SK-N-SH (cell line): ENCODE data around the gene PXDN. TPM values are rescaled to one million over a fixed set of nuclear protein-coding genes. Genes with fewer than 3 reads are reported as not detected.

Source experiments
- CTCF ChIA-PET: fragments of 300-600, 350-600 bp; formaldehyde crosslinking; extraction: SDS; loops from one replicate; lab custom pipeline; 2021; lab: Yijun Ruan, JAX
- POLR2A ChIA-PET: fragments of 350-600 bp; sonication (Branson Sonifier 250); formaldehyde crosslinking; extraction: SDS; loops from one replicate; lab custom pipeline; 2020; ENCODE audit warnings: antibody characterized with exemption, inconsistent platforms; lab: Yijun Ruan, JAX
- DNase-seq: peaks from one replicate; pipeline ENCODE4 v3.0.0; 2012
- H2AFZ ChIP-seq: fragments of 200-600 bp; sonication (generic); 2 replicates; pipeline ENCODE4 v1.8.1; 2016; ENCODE audit warnings: antibody characterized with exemption, mild to moderate bottlenecking, low read depth
- H3F3A ChIP-seq: fragments of 200-600 bp; sonication (generic); replicated peaks from 2 replicates; pipeline ENCODE3; 2016; ENCODE audit warnings: antibody characterized with exemption, mild to moderate bottlenecking; ENCODE audit not compliant: insufficient read depth
- H3K27ac ChIP-seq, 2 experiments: fragments of 200-500 bp in 1 of 2; fragments of 200-600 bp in 1 of 2; sonication (Bioruptor generic) in 1 of 2; sonication (generic), shearing (Covaris generic) in 1 of 2; 2 replicates each; pipeline versions ENCODE4 v1.5.1 to v1.6.1; 2014 to 2016; ENCODE audit warnings: low read depth in 2 of 2, inconsistent platforms in 1 of 2, low read length in 1 of 2, mild to moderate bottlenecking in 1 of 2, mixed read lengths in 1 of 2
- H3K27me3 ChIP-seq: fragments of 200-600 bp; sonication (generic), shearing (Covaris generic); 2 replicates; pipeline ENCODE4 v1.6.1; 2016; ENCODE audit warnings: mixed run types; ENCODE audit not compliant: insufficient read depth
- H3K36me3 ChIP-seq, 2 experiments: fragments of 200-500 bp in 1 of 2; fragments of 200-600 bp in 1 of 2; sonication (Bioruptor generic) in 1 of 2; sonication (generic) in 1 of 2; replicated peaks in 1 of 2; 2 replicates each; pipeline versions ENCODE3 to v1.5.1; 2014 to 2016; ENCODE audit warnings: low read length in 1 of 2, mild to moderate bottlenecking in 1 of 2; ENCODE audit not compliant: insufficient read depth in 2 of 2, control insufficient read depth in 1 of 2
- H3K4me1 ChIP-seq, 2 experiments: fragments of 200-500 bp in 1 of 2; fragments of 200-600 bp in 1 of 2; sonication (Bioruptor generic) in 1 of 2; sonication (generic), shearing (Covaris generic) in 1 of 2; 2 replicates each; pipeline versions ENCODE4 v1.5.1 to v1.6.1; 2014 to 2016; ENCODE audit warnings: low read depth in 1 of 2, low read length in 1 of 2, mixed run types in 1 of 2; ENCODE audit not compliant: insufficient read depth in 2 of 2, control insufficient read depth in 1 of 2
- H3K4me2 ChIP-seq: fragments of 200-600 bp; sonication (generic), shearing (Covaris generic); 2 replicates; pipeline ENCODE4 v1.6.1; 2017; ENCODE audit warnings: mixed run types
- H3K4me3 ChIP-seq, 2 experiments: fragments of 200-500 bp in 1 of 2; fragments of 200-600 bp in 1 of 2; sonication (Bioruptor generic) in 1 of 2; sonication (generic), shearing (Covaris generic) in 1 of 2; 2 replicates each; pipeline versions ENCODE4 v1.5.1 to v1.8.1; 2014 to 2016; ENCODE audit warnings: low read depth in 2 of 2, inconsistent platforms in 1 of 2, low read length in 1 of 2, mild to moderate bottlenecking in 1 of 2, mixed read lengths in 1 of 2, moderate library complexity in 1 of 2
- H3K79me2 ChIP-seq: fragments of 200-600 bp; sonication (generic); 2 replicates; pipeline ENCODE4 v1.8.1; 2017; ENCODE audit warnings: mild to moderate bottlenecking; ENCODE audit not compliant: insufficient read depth
- H3K9ac ChIP-seq: fragments of 200-600 bp; sonication (generic); 2 replicates; pipeline ENCODE4 v1.6.1; 2017; ENCODE audit warnings: mixed run types
- H3K9me2 ChIP-seq: fragments of 200-600 bp; sonication (generic); 2 replicates; pipeline ENCODE4 v1.6.1; 2017; ENCODE audit warnings: mixed run types
- H3K9me3 ChIP-seq: fragments of 200-600 bp; sonication (generic); 2 replicates; pipeline ENCODE4 v1.6.1; 2017; ENCODE audit warnings: mixed run types, mild to moderate bottlenecking, moderate library complexity
- H4K20me1 ChIP-seq: fragments of 200-600 bp; sonication (generic); 2 replicates; pipeline ENCODE4 v1.6.1; 2017; ENCODE audit warnings: mild to moderate bottlenecking, mixed run types; ENCODE audit not compliant: insufficient read depth
- CHD2 ChIP-seq: fragments of 150-350 bp; IDR thresholded peaks from 2 replicates; pipeline ENCODE4 v1.6.1; 2018; ENCODE audit warnings: low read length; ENCODE audit not compliant: partially characterized antibody
- GABPA ChIP-seq: IDR thresholded peaks from 2 replicates; pipeline ENCODE4 v1.4.0; 2012; ENCODE audit warnings: low read depth, mild to moderate bottlenecking
- GATA2 ChIP-seq: sonication (generic); formaldehyde crosslinking; IDR thresholded peaks from 2 replicates; pipeline ENCODE4 v1.5.0; 2020; ENCODE audit warnings: mild to moderate bottlenecking, missing genetic modification reagents
- NRF1 ChIP-seq: IDR thresholded peaks from 2 replicates; pipeline ENCODE4 v1.6.1; 2012; ENCODE audit warnings: low read depth, mild to moderate bottlenecking, low read length
- RCOR1 ChIP-seq: fragments of 150-350 bp; IDR thresholded peaks from 2 replicates; pipeline ENCODE4 v1.6.1; 2017; ENCODE audit warnings: antibody characterized with exemption, low read length
- SIN3A ChIP-seq: IDR thresholded peaks from 2 replicates; pipeline ENCODE4 v1.6.1; 2012; ENCODE audit warnings: low read depth, mild to moderate bottlenecking, low read length, moderate library complexity, borderline replicate concordance
- SMC3 ChIP-seq: IDR thresholded peaks from 2 replicates; pipeline ENCODE4 v1.6.1; 2012; ENCODE audit warnings: low read depth, low read length, improper control_type of control experiment
- TCF12 ChIP-seq: IDR thresholded peaks from 2 replicates; pipeline ENCODE4 v1.4.0; 2012
- YY1 ChIP-seq: IDR thresholded peaks from 2 replicates; pipeline ENCODE4 v1.4.0; 2012; ENCODE audit warnings: low read depth, mild to moderate bottlenecking
- WGBS: methylation state at CpG from one replicate; pipeline ENCODE4 v1.1.6; 2017; ENCODE audit warnings: low lambda C conversion rate; 5-methylcytosine and 5-hydroxymethylcytosine counted together
- polyA plus RNA-seq, 3 experiments: library from polyadenylated mRNA; depleted of rRNA; stranded (reverse); fragments of >200 nt; gene quantifications; 2 replicates each; pipeline ENCODE4 v1.2.3, GENCODE V29; 2012
- TF ChIP-seq, protein P1 (sequence below): fragments of 150-350 bp; IDR thresholded peaks from 2 replicates; pipeline ENCODE4 v1.6.1; 2016; ENCODE audit warnings: mild to moderate bottlenecking, low read depth, low read length
- TF ChIP-seq, protein P2 (sequence below): IDR thresholded peaks from 2 replicates; pipeline ENCODE4 v1.4.0; 2012; ENCODE audit warnings: low read depth
- TF ChIP-seq, protein P3 (sequence below): fragments of 150-350 bp; IDR thresholded peaks from 2 replicates; pipeline ENCODE4 v1.6.1; 2017; ENCODE audit warnings: antibody characterized with exemption, low read length, low read depth, borderline replicate concordance

The PXDN gene
- polyA plus RNA-seq, 1 of the 3 experiments (the other 2 are of a cell fraction) = 146 TPM

DNA sequence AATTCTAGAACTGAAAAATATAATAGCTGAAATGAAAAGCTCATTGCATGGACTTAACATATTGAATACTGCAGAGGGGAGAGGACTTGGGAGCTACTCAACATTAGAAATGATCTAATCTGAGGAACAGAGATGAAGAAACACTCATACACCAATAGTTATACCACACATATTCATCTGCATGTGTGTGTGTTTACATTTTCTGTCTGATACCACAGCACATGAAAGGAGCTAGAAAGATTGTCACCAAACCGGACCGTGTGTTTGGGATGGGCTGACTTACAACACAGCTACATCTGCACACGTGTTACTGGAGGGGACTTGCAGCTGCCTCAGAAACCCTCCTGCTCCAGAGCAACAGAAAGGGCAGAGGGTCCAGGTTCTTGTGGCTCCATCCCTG lies 47.8 kb downstream of the PXDN start:
- H3K4me3 ChIP-seq = no peak overlapping the region
- H3K27me3 ChIP-seq = no peaks in the 10 kb centered on the region
- peaks cover 64% of the 10 kb centered on the region for H4K20me1 ChIP-seq
- DNase-seq = no peak
- H2AFZ ChIP-seq = no peak overlapping the region
- no peak overlapping the region for H3K9ac ChIP-seq
- CTCF ChIA-PET = interaction anchor here (0.7 to 2.8 kb wide), 7 partner anchors 8 to 146 kb away, joined by 3 to 13 read pairs (median 4); no protein-coding TSS in a partner anchor
- TF ChIP-seq RCOR1 = no peak
- TF ChIP-seq GATA2 (CRISPR knock-in tag) = no peak
- no peak for TF ChIP-seq SIN3A
- no peak for TF ChIP-seq TCF12
- TF ChIP-seq, protein P1, sequence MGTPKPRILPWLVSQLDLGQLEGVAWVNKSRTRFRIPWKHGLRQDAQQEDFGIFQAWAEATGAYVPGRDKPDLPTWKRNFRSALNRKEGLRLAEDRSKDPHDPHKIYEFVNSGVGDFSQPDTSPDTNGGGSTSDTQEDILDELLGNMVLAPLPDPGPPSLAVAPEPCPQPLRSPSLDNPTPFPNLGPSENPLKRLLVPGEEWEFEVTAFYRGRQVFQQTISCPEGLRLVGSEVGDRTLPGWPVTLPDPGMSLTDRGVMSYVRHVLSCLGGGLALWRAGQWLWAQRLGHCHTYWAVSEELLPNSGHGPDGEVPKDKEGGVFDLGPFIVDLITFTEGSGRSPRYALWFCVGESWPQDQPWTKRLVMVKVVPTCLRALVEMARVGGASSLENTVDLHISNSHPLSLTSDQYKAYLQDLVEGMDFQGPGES = no peak
- TF ChIP-seq, protein P2, sequence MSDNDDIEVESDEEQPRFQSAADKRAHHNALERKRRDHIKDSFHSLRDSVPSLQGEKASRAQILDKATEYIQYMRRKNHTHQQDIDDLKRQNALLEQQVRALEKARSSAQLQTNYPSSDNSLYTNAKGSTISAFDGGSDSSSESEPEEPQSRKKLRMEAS = no peak
- TF ChIP-seq, all 33 proteins: peak for 0
- Histone ChIP-seq H3K79me2 (peaks cover 83% of the 10 kb centered on the region), H3F3A (peaks cover 8% of the 10 kb centered on the region), H3K36me3 (peaks cover 12 to 20% of the 10 kb centered on the region in 2 experiments), H3K27ac (no peak overlapping the region; a peak in 1 of 4 replicates), H3K4me2 (no peak overlapping the region), H3K4me1 (peaks cover 0 to 47% of the 10 kb centered on the region in 2 experiments; a peak in 3 of 4 replicates), H3K9me2 (no peaks in the 10 kb centered on the region), H3K9me3 (no peaks in the 10 kb centered on the region)
- POLR2A ChIA-PET = no interaction called here
- WGBS = 93% methylated on average over 3 of the region's 3 CpGs

DNA sequence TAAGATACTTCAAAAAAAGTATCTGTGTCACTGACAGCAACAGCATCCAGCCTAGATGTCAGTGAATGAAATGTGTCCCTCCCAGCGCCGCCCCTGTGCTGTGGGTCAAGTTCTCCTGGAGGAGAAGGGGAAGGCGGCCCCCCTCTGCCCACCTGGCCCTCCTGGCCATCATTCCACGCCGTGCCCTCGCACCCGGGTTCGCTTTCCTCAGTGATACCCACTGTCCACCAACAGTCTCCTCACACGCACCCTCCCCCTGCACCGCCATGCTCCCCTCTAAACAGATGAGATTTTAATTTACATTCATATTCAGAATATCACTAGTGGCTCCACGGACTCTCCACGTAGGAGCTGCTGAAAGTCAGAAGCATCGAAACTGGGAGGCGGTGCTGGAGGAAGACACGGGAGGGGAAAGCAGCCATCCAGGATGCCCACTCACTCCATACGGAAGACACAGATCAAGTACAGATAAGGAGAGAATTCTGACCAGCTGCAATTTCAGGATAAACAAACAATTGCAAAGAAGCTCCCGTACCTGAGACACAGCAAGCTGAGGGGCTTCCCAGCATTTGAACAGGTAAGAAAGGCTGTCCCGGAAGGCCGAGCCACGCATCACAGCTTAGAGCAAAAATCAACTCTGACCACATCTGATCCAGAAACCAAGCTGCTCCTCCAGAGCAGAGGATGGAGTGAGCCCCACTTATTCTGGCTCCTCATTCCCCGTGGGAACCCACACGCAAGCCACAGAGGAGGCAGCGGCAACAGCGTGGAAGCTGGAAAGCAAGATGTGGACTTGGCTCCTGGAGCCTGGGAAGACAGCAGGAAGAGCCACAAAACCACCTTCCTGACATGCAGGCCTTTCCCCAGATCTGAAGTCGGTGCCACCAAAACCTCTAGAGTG lies 49.7 kb downstream of the PXDN start:
- H3K4me2 ChIP-seq = no peak overlapping the region
- no peaks in the 10 kb centered on the region for H3K9me3 ChIP-seq
- no peak overlapping the region for H3K4me3 ChIP-seq
- ChIA-PET POLR2A (no interaction called here), CTCF (interaction anchor here (0.9 to 1.5 kb wide), 4 partner anchors 10 to 56 kb away, joined by 3 to 4 read pairs (median 3); no protein-coding TSS in a partner anchor)
- TF ChIP-seq YY1 (no peak), SMC3 (no peak), GATA2 (CRISPR knock-in tag) (peak; percentile 63), NRF1 (no peak), GABPA (no peak), CHD2 (no peak)
- TF ChIP-seq, protein P3, sequence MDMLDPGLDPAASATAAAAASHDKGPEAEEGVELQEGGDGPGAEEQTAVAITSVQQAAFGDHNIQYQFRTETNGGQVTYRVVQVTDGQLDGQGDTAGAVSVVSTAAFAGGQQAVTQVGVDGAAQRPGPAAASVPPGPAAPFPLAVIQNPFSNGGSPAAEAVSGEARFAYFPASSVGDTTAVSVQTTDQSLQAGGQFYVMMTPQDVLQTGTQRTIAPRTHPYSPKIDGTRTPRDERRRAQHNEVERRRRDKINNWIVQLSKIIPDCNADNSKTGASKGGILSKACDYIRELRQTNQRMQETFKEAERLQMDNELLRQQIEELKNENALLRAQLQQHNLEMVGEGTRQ = no peak
- no peaks in the 10 kb centered on the region for H3K27me3 ChIP-seq
- peak; percentile 69 for DNase-seq
- no peak overlapping the region for H2AFZ ChIP-seq
- H3K27ac ChIP-seq = peak overlapping the region in 1 of 2 experiments; percentile 74; a peak in 2 of 4 replicates
- peaks cover 30 to 36% of the 10 kb centered on the region in 2 experiments for H3K36me3 ChIP-seq
- H3F3A ChIP-seq = peaks cover 12% of the 10 kb centered on the region
- no peak overlapping the region for H3K9ac ChIP-seq
- WGBS = 83% methylated on average over 25 of the region's 25 CpGs
- peaks cover 70% of the 10 kb centered on the region for H3K79me2 ChIP-seq
- peaks cover 0 to 49% of the 10 kb centered on the region in 2 experiments; a peak in 3 of 4 replicates for H3K4me1 ChIP-seq
- peaks cover 54% of the 10 kb centered on the region for H4K20me1 ChIP-seq
- no peaks in the 10 kb centered on the region for H3K9me2 ChIP-seq
